ENCODE results near the gene IQCH. TPM values are rescaled to one million over a fixed set of nuclear protein-coding genes. Genes with fewer than 3 reads are reported as not detected.

The IQCH gene
- total RNA-seq, 2 experiments from 2014 or later, result 1.2 to 1.7 TPM

DNA sequence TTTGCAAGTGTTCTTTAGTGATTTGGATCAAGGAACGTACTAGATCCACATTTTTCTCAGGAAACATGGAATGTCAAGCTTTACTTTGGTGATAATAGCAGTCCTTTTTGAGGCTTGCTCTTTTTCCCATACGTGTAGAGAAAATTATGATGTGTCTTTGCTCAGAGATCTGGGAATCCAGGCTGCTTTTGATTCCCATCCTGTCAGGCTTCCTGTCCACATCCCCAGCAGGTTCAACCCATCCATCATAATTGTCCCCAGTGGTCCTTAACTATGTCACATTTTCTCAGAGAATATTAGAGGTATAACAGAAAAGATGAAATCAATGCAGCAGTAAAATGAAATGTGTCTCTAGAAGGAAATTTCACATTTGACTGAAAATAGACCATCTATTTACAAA, 111.4 kb downstream of the IQCH start:
- no peaks in the 10 kb centered on the region for H3K4me1 Mint-ChIP-seq (ENCODE audit: low read depth)
- H3K36me3 Mint-ChIP-seq (ENCODE audit: low read depth), result no peaks in the 10 kb centered on the region
- TF ChIP-seq CTCF (IDR thresholded peaks at IDR 0.05), result no peak

GRCh38 chr15:67366904-67367303, 112.3 kb downstream of the IQCH start:
- DNase-seq (peak; percentile 24), ATAC-seq (peak; percentile 49)
- no peak for TF ChIP-seq CTCF (IDR thresholded peaks at IDR 0.05)
- H3K27me3 Mint-ChIP-seq, result peaks cover 5% of the 10 kb centered on the region
- ChIA-PET CTCF (no interaction called here), POLR2A (interaction anchor here (0.8 kb wide), 1 partner anchor 11 kb away, joined by 3 read pairs; no protein-coding TSS in a partner anchor)
- H3K9me3 Mint-ChIP-seq, result no peaks in the 10 kb centered on the region
- H3K4me1 Mint-ChIP-seq (ENCODE audit: low read depth), result no peaks in the 10 kb centered on the region
- no peak overlapping the region for H3K4me3 Mint-ChIP-seq
- no peaks in the 10 kb centered on the region for H3K36me3 Mint-ChIP-seq (ENCODE audit: low read depth)
- intact Hi-C loops (cut with micrococcal nuclease), result no loop called here
- no peak overlapping the region for H3K27ac Mint-ChIP-seq

More for the DNA sequence above, 111.4 kb downstream of the IQCH start:
- peaks cover 5% of the 10 kb centered on the region for H3K27me3 Mint-ChIP-seq
- no peak for ATAC-seq
- DNase-seq, result no peak
- H3K9me3 Mint-ChIP-seq, result no peaks in the 10 kb centered on the region
- H3K4me3 Mint-ChIP-seq, result no peak overlapping the region
- POLR2A ChIA-PET, result no interaction called here
- intact Hi-C loops (cut with micrococcal nuclease), result no loop called here
- no peak overlapping the region for H3K27ac Mint-ChIP-seq
- CTCF ChIA-PET, result no interaction called here

GRCh38 chr15:67369359-67369998, 114.9 kb downstream of the IQCH start:
- Mint-ChIP-seq H3K27me3 (peaks cover 7% of the 10 kb centered on the region), H3K27ac (no peak overlapping the region), H3K4me1 (ENCODE audit: low read depth) (no peaks in the 10 kb centered on the region), H3K36me3 (ENCODE audit: low read depth) (no peaks in the 10 kb centered on the region), H3K9me3 (no peaks in the 10 kb centered on the region), H3K4me3 (no peak overlapping the region)
- no peak for DNase-seq
- POLR2A ChIA-PET, result interaction anchor here (0.5 kb wide), 1 partner anchor 16 kb away, joined by 3 read pairs; no protein-coding TSS in a partner anchor
- no peak for ATAC-seq
- no peak for TF ChIP-seq CTCF (IDR thresholded peaks at IDR 0.05)
- intact Hi-C loops (cut with micrococcal nuclease), result no loop called here
- CTCF ChIA-PET, result no interaction called here

DNA sequence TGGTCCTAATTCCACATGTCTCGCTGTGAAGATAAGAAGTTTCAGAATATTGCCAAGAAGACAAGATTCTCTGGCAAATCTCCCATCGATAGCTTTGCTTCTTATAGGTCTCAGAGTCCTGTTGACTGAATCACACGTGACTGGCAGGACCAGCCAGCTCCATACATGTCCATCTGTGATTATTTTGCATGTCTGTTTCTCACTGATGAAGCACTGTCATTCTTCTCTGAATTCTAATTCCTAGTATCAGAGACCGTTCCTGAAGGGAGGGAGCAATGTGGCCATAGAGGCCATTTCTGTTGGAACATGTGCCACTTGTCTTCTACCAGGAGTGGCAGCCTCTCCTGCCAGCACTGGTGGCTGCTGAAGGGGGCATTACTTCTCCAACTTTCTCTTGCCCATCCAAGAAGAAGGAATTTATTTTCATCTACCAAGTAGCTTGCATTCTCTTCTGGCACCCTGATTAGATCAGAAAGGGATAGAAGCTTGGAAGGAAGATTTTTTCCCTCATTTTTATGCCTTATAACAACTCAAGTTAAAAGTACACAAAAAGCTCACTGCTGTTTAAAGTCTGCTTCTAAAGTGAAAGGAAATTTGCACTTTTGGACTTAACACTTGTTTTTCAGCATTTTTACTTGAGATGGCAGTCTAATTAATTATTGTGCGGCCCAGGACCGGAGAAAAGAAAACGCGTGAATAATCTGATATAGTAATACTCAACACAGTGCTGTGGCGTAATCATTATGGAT, 115.8 kb downstream of the IQCH start:
- Mint-ChIP-seq H3K36me3 (ENCODE audit: low read depth) (no peaks in the 10 kb centered on the region), H3K27me3 (peaks cover 7% of the 10 kb centered on the region), H3K27ac (no peak overlapping the region), H3K9me3 (no peaks in the 10 kb centered on the region), H3K4me1 (ENCODE audit: low read depth) (no peaks in the 10 kb centered on the region), H3K4me3 (no peak overlapping the region)
- ChIA-PET POLR2A (interaction anchor here (0.5 kb wide), 1 partner anchor 17 kb away, joined by 3 read pairs; no protein-coding TSS in a partner anchor), CTCF (no interaction called here)
- intact Hi-C loops (cut with micrococcal nuclease), result no loop called here
- DNase-seq (no peak), ATAC-seq (no peak)
- TF ChIP-seq CTCF (IDR thresholded peaks at IDR 0.05), result no peak

DNA sequence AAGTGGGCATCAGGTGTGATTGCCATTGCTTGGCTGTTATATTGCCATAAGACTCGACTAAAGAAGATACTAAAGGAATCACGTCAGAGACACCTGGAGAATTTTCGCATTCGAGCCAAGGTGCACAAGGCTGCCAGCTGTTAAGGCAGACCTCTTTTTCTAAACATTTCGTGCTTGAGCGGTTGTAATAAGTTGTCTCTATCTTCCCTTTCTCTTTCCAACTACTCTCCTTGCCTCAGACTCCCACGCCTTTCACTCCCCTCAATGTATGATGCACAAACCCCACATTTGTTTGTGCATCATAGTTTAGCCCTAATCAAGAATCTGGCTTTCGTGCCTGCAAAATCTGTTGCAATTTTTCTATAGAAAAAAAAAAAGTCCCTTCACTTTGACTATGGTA, 118.0 kb downstream of the IQCH start:
- CTCF ChIA-PET, result no interaction called here
- DNase-seq (no peak), ATAC-seq (no peak)
- peaks cover 6% of the 10 kb centered on the region for H3K27me3 Mint-ChIP-seq
- POLR2A ChIA-PET, result no interaction called here
- H3K9me3 Mint-ChIP-seq, result no peaks in the 10 kb centered on the region
- intact Hi-C loops (cut with micrococcal nuclease), result no loop called here
- H3K4me3 Mint-ChIP-seq, result no peak overlapping the region
- H3K36me3 Mint-ChIP-seq (ENCODE audit: low read depth), result no peaks in the 10 kb centered on the region
- H3K4me1 Mint-ChIP-seq (ENCODE audit: low read depth), result no peaks in the 10 kb centered on the region
- no peak overlapping the region for H3K27ac Mint-ChIP-seq
- no peak for TF ChIP-seq CTCF (IDR thresholded peaks at IDR 0.05)
